CD14-positive monocyte (primary cell): ENCODE data around the gene CFAP221. TPM values are rescaled to one million over a fixed set of nuclear protein-coding genes. Genes with fewer than 3 reads are reported as not detected.

Experiments used
- DNase-seq, 3 donors: peaks; one replicate each; pipeline ENCODE4 v3.0.0-alpha.2; 2011 to 2022
- H2AFZ ChIP-seq: 2 replicates; pipeline ENCODE4 v1.6.0; 2012; ENCODE audit warnings: mild to moderate bottlenecking, low read depth, low read length, inconsistent platforms; ENCODE audit not compliant: insufficient read depth, poor library complexity, severe bottlenecking
- H3K27ac ChIP-seq, 2 donors: 1 replicate in 1 of 2; 2 replicates in 1 of 2; pipeline ENCODE4 v1.5.1; 2012 to 2013; ENCODE audit warnings: low read length in 2 of 2, control low read depth in 1 of 2, inconsistent platforms in 1 of 2, low read depth in 1 of 2, mild to moderate bottlenecking in 1 of 2
- H3K27me3 ChIP-seq, 2 donors: one replicate each; pipeline versions ENCODE4 v1.6.0 to v1.6.1; 2011 to 2013; ENCODE audit warnings: low read length in 2 of 2; ENCODE audit not compliant: control insufficient read depth in 2 of 2, insufficient read depth in 2 of 2
- H3K36me3 ChIP-seq, 2 donors: replicated peaks in 1 of 2; 1 replicate in 1 of 2; 2 replicates in 1 of 2; pipeline versions ENCODE4 v1.5.1 to v1.6.1; 2012 to 2013; ENCODE audit warnings: low read length in 2 of 2, control low read depth in 1 of 2, inconsistent platforms in 1 of 2, mild to moderate bottlenecking in 1 of 2; ENCODE audit not compliant: insufficient read depth in 2 of 2, control insufficient read depth in 1 of 2
- H3K4me1 ChIP-seq, 2 donors: 1 replicate in 1 of 2; 2 replicates in 1 of 2; pipeline versions ENCODE4 v1.5.1 to v1.6.1; 2012 to 2013; ENCODE audit warnings: low read length in 2 of 2, control low read depth in 1 of 2, inconsistent platforms in 1 of 2, mild to moderate bottlenecking in 1 of 2, moderate library complexity in 1 of 2; ENCODE audit not compliant: insufficient read depth in 2 of 2, control insufficient read depth in 1 of 2
- H3K4me2 ChIP-seq: replicated peaks from 2 replicates; pipeline ENCODE3; 2012; ENCODE audit warnings: low read length, moderate library complexity, mild to moderate bottlenecking; ENCODE audit not compliant: poor library complexity, severe bottlenecking; ENCODE audit errors: extremely low read depth
- H3K4me3 ChIP-seq, 3 experiments: fragments of 200-600 bp in 1 of 3; sonication (generic) in 1 of 3; replicated peaks in 1 of 3; 1 replicate in 2 of 3; 2 replicates in 1 of 3; pipeline ENCODE4 v1.5.1; 2011 to 2013; ENCODE audit warnings: low read length in 3 of 3, mild to moderate bottlenecking in 3 of 3, control low read depth in 2 of 3, low read depth in 2 of 3, inconsistent platforms in 1 of 3, moderate library complexity in 1 of 3
- H3K79me2 ChIP-seq: 2 replicates; pipeline ENCODE4 v1.6.0; 2012; ENCODE audit warnings: mild to moderate bottlenecking, control low read depth, inconsistent platforms, low read length, moderate library complexity; ENCODE audit not compliant: insufficient read depth
- H3K9ac ChIP-seq: 2 replicates; pipeline ENCODE4 v1.6.0; 2017; ENCODE audit warnings: low read length, mild to moderate bottlenecking; ENCODE audit not compliant: insufficient read depth, poor library complexity, severe bottlenecking
- H3K9me3 ChIP-seq, 2 donors: replicated peaks in 1 of 2; 1 replicate in 1 of 2; 2 replicates in 1 of 2; pipeline versions ENCODE4 v1.5.1 to v1.6.1; 2012 to 2013; ENCODE audit warnings: low read length in 2 of 2, control low read depth in 1 of 2; ENCODE audit not compliant: control insufficient read depth in 1 of 2, insufficient read depth in 1 of 2
- H4K20me1 ChIP-seq: 2 replicates; pipeline ENCODE4 v1.6.0; 2012; ENCODE audit warnings: mild to moderate bottlenecking, low read length, control low read depth, moderate library complexity; ENCODE audit not compliant: insufficient read depth
- H3K27ac Mint-ChIP-seq, 7 donors: one replicate each; pipeline ENCODE4 v1.8.0; 2020; ENCODE audit warnings: mild to moderate bottlenecking in 7 of 7, mixed read lengths in 7 of 7, moderate library complexity in 6 of 7, inconsistent platforms in 2 of 7
- H3K27me3 Mint-ChIP-seq, 3 donors: one replicate each; pipeline ENCODE4 v1.8.0; 2021 to 2022; ENCODE audit warnings: low read depth in 3 of 3, mild to moderate bottlenecking in 3 of 3, mixed read lengths in 3 of 3, moderate library complexity in 3 of 3, inconsistent platforms in 1 of 3
- H3K36me3 Mint-ChIP-seq, 2 donors: one replicate each; pipeline ENCODE4 v1.8.0; 2020; ENCODE audit warnings: mixed read lengths in 2 of 2, inconsistent platforms in 1 of 2, mild to moderate bottlenecking in 1 of 2
- H3K4me1 Mint-ChIP-seq: one replicate; pipeline ENCODE4 v1.8.0; 2020; ENCODE audit warnings: mild to moderate bottlenecking, mixed read lengths
- H3K4me3 Mint-ChIP-seq, 2 donors: one replicate each; pipeline ENCODE4 v1.8.0; 2020; ENCODE audit warnings: mild to moderate bottlenecking in 2 of 2, mixed read lengths in 2 of 2, moderate library complexity in 1 of 2
- H3K9me3 Mint-ChIP-seq, 7 donors: one replicate each; pipeline ENCODE4 v1.8.0; 2020 to 2022; ENCODE audit warnings: mixed read lengths in 7 of 7, mild to moderate bottlenecking in 6 of 7, moderate library complexity in 6 of 7, inconsistent platforms in 2 of 7
- CTCF ChIP-seq: fragments of 200-600 bp; IDR thresholded peaks from one replicate; pipeline ENCODE4 v1.8.0; 2022; ENCODE audit warnings: antibody characterized with exemption, mild to moderate bottlenecking
- WGBS: methylation state at CpG from one replicate; pipeline ENCODE4 v1.1.5; 2013; ENCODE audit warnings: missing lambda C conversion rate; ENCODE audit not compliant: insufficient coverage; 5-methylcytosine and 5-hydroxymethylcytosine counted together
- intact Hi-C, 2 donors: fragments of 100-400 bp; cut with micrococcal nuclease; formaldehyde crosslinking; loops; one replicate each; pipeline versions ENCODE4 v1.15.0 to v1.15.1; 2023
- polyA plus RNA-seq, 3 donors: library from polyadenylated mRNA; depleted of rRNA in 1 of 3; unstranded in 2 of 3; stranded (reverse) in 1 of 3; fragments of 300-500 nt in 2 of 3; fragments of >200 nt in 1 of 3; fragmentation: Illumina TruSeq in 2 of 3; gene quantifications; 1 replicate in 2 of 3; 2 replicates in 1 of 3; pipeline ENCODE4 v1.2.3, GENCODE V29; 2012 to 2021

Gene CFAP221
- polyA plus RNA-seq, 3 donors, result not detected

GRCh38 chr2:119702918-119703401 lies 158.7 kb downstream of the CFAP221 start:
- 20% methylated on average over 10 of the region's 13 CpGs for WGBS
- Mint-ChIP-seq H3K36me3 (no peaks in the 10 kb centered on the region), H3K9me3 (peaks cover 0 to 9% (median 4%) of the 10 kb centered on the region in 7 donors), H3K4me3 (no peak overlapping the region), H3K27ac (no peak overlapping the region), H3K4me1 (peaks cover 4% of the 10 kb centered on the region), H3K27me3 (peaks cover 0 to 11% (median 7%) of the 10 kb centered on the region in 3 donors)
- H3K4me3 ChIP-seq, result no peak overlapping the region
- DNase-seq, result peak; percentile 48 to 61 (median 55)
- TF ChIP-seq CTCF, result peak; percentile 91
- peaks cover 0 to 5% of the 10 kb centered on the region in 2 donors for H3K9me3 ChIP-seq
- H3K27me3 ChIP-seq, result no peaks in the 10 kb centered on the region
- no peaks in the 10 kb centered on the region for H4K20me1 ChIP-seq
- no peak overlapping the region for H2AFZ ChIP-seq
- H3K36me3 ChIP-seq, result no peaks in the 10 kb centered on the region
- peaks cover 0 to 3% of the 10 kb centered on the region in 2 donors for H3K4me1 ChIP-seq
- no peak overlapping the region for H3K4me2 ChIP-seq
- no peak overlapping the region for H3K9ac ChIP-seq
- H3K27ac ChIP-seq, result no peak overlapping the region
- intact Hi-C loops, result loop anchor here (5.0 to 10.0 kb wide), 7 partner anchors 124 to 982 kb away; no protein-coding TSS in a partner anchor
- H3K79me2 ChIP-seq, result no peaks in the 10 kb centered on the region

- Mint-ChIP-seq H3K4me3 (no peak overlapping the region), H3K27me3 (peaks cover 0 to 11% (median 7%) of the 10 kb centered on the region in 3 donors), H3K36me3 (no peaks in the 10 kb centered on the region), H3K27ac (peak overlapping the region in 1 of 7 donors; percentile 40), H3K9me3 (peaks cover 0 to 9% (median 4%) of the 10 kb centered on the region in 7 donors), H3K4me1 (peaks cover 4% of the 10 kb centered on the region)
- no CpG with 5 or more reads among the region's 5 CpGs for WGBS
- Histone ChIP-seq H3K27ac (no peak overlapping the region), H3K36me3 (no peaks in the 10 kb centered on the region), H4K20me1 (no peaks in the 10 kb centered on the region), H3K9me3 (peaks cover 0 to 5% of the 10 kb centered on the region in 2 donors), H3K4me1 (peaks cover 0 to 3% of the 10 kb centered on the region in 2 donors), H3K27me3 (no peaks in the 10 kb centered on the region), H3K79me2 (no peaks in the 10 kb centered on the region), H3K9ac (no peak overlapping the region), H3K4me3 (no peak overlapping the region), H2AFZ (no peak overlapping the region), H3K4me2 (no peak overlapping the region)
- no peak for DNase-seq
- intact Hi-C loops, result loop anchor here (5.0 to 10.0 kb wide), 7 partner anchors 124 to 981 kb away; no protein-coding TSS in a partner anchor
- no peak for TF ChIP-seq CTCF
Observed at GRCh38 chr2:119703526-119703925, 159.3 kb downstream of the CFAP221 start.
